HPDE6-E6E7 (cell line): ENCODE results near the gene DDB1.

ENCODE experiments used
- DNase-seq: peaks from one replicate; pipeline ENCODE4 v3.0.0; 2011; ENCODE audit warnings: missing footprints; ENCODE audit errors: extremely low spot score

The DDB1 gene

DNA sequence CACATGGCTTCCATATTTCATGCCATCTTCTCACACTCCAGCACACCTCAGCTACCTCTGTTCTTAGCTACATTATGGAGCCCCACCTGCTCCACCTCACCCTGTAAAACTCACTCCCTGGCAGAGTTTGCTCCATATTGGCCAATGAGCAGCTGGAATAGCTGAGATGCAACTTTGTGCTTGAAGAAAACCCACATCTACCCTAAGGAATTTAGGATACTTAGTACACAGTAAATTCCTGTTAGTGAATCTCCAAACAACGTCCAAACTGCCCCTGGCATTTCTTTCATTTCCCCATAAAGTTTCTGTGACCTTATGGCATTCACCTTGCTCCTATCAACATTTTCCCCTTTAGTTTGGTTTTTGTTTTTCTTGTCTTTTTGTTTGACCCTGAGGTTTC is 35.6 kb downstream of the DDB1 start:
- no peak for DNase-seq

DNA sequence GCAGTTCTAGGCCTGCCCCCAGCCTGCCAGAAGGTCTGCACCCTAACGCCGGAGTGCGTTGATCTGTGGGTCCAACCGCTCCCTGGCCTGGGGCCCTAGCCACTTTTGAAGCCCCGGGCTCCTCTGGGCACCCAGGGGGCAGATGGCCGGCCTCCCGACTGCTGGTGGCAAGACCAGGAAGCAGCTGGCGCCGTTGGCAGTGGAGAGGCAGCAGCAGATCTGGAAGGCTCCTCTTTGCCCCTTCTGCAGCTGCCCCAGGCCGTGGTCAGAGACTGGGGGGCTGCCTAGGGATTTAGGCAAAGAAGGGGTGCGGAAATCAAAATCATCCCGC is 37.3 kb downstream of the DDB1 start:
- DNase-seq: no peak

- peak; percentile 56 for DNase-seq
Observed at GRCh38 chr11:61294717-61295595, 37.9 kb downstream of the DDB1 start, which contains the start of gene VWCE. VWCE (minus strand) TSS chr11:61295316; CDS start chr11:61295037, 279 bp downstream.

- peak; percentile 36 for DNase-seq
Observed at GRCh38 chr11:61293867-61294716, 38.8 kb downstream of the DDB1 start.

DNA sequence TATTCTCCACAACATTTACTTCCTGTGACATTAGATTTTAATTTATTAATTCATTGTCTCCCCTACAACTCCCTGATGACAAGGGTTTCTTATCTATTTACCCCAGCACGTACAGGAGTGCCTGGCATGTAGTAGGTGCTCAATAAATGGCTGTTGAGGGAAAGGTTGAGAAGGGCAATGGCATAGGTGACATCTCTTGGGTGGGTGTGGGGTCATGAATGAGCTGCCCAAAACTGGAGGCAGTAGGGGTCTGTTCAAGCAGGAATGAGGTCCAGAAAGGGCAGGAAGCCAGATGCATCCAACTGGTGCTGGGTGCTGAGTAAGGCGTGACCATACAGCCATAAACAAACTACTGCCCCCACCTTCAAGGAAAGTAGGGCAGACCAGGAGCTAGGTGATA is 40.5 kb downstream of the DDB1 start:
- no peak for DNase-seq

DNA sequence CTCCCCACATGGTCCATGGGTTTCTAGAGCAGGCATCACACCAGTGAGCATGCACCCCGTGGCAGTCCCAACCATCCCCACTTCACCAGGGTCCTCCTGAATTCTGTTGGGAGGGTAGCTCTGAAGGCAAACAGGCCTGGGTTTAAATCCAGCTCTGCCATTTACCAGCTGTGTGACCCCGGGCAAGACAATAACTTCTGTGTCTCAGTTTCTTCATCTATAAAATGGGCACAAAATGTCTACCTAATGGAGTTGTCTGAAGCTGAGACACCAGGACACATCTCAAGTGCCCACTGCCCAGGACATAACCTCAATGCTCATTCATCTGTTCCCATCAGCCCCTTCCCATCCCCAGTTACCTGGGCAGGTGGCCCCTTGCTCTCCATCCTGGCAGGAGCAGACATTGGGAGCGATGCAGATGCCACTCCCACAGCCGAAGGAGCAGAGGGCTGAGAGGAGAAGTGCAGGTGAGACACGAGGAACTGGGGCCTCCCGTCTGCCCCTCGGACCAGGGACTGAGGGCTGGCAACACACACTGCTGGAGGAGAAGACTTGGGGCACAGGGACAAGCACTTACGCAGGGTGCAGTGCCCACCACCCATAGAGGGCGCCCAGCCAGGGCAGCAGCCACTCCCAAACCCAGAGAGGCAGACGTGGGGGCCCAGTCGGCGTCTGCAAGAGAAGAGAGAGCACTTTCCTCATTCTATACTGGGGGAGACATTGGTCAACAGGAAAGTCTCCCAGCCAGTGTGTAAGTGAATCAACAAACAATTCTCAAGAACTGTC is 41.8 kb downstream of the DDB1 start:
- no peak for DNase-seq

GRCh38 chr11:61287338-61287977 is 45.4 kb downstream of the DDB1 start:
- no peak for DNase-seq

DNA sequence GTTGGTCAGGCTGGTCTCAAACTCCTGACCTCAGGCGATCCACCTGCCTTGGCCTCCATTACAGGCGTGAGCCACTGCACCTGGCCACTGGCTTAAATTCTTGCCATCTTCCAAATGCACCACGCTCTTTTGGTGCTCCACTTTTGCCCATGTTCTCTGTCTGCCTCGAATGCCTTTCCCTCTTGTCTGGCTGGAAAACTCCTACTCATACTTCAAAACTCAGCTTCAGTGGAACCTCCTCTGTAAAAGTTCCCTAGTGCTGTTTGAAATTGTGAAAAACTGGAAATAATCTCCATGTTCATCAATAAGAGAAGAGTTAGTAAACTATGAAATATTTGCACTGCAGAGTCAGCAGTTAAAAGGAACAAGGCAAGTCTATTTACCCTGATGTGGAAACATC is 49.3 kb downstream of the DDB1 start:
- no peak for DNase-seq

DNA sequence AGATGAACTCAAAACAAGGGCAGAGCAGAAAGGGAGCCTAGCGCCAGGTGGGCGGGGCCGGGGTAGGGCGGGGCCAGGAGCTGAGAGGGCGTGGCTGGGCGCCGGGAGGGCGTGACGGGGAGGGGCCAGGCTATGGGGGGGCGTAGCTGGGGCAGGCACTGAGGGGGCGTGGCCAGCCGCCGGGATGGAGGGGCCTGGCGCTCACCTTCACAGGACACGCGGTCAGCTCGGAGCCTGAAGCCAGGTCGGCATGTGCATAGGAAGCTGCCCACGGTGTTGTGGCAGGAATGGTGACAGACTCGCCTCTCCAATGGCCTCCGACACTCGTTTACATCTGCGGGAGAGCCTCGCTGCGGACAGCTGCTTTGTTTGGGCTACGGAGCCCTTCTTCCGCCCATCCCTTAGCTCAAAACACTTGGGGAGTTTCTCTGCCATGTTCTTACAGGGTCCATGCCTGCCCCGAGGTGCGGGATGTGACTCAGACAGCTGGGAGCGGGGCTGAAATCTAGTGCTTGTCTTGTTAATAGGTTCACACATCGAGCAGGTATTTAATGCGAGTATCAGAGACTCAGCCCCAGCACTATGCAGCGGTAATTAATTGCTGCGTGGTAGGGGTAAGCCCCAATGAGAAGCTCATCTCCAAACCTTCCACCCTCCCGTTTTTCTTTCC is 51.2 kb downstream of the DDB1 start:
- peak; percentile 53 for DNase-seq

DNA sequence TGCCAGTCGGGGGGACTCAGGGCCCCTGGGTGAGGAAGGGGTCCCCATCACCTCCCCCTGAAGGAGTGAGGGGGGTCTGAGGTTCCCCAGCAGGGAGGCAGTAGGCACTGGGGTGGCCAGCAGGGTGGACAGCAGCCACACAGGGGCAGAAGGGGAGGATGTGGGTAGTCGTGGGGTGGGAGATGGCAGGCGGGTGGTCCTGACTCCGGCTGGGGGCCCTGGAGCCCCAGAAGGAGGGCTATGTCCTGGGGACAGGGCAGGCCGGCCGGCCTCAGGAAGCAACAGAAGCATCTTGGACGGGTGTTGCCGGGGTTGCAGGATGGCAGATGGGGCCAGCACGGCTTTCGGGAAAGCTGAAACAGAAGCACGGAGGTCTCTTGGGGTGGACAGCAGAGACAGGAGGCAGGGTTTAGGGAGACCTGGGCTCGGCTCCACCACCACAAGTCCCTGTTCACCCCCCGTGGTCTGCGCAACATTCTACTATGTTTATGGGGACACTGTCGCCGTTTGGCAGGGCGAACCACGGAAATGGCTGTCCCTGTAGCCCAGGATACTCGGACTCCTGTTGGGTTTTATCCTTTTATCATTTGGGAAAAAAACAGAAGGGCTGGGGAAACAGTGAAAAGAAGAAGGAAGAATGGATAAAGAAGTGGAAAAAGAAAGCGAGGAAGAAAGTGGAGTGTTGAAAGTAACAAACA is 51.9 kb downstream of the DDB1 start:
- DNase-seq: no peak

DNA sequence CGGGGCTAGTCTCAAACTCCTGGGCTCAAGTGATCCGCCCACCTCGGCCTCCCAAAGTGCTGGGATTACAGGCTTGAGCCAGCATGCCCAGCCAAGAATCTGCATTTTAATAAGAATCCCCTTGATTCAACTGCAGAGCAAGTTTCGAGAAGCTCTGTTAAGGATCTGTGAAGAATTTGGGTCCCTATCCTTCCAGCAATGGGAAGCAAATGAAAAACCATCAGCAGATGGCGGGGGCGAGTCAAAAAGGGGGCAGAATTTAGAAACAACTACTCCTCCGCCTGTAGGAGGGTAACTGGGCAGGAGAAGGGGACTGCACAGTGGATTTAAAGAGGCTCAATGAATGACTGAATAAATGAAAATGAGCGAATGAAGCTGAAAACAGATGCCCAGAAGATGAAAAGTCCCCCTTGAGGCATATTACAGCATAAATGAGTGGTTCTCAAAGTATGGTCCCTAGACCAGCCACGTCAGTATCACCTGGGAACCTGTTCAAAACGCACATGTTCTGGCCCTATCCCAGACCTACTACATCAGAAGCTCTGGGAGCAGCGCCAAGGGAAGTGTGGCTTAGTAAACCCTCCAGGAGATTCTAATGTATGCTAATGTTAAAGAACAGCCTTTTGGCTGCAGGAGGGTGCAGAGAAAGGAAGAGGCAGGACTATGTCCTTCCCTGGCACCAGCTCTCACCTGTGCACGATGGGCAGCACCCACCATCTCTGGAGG is 52.8 kb downstream of the DDB1 start:
- peak; percentile 41 for DNase-seq

- DNase-seq: no peak
Observed at GRCh38 chr11:61278001-61278470, 54.9 kb downstream of the DDB1 start.

DNA sequence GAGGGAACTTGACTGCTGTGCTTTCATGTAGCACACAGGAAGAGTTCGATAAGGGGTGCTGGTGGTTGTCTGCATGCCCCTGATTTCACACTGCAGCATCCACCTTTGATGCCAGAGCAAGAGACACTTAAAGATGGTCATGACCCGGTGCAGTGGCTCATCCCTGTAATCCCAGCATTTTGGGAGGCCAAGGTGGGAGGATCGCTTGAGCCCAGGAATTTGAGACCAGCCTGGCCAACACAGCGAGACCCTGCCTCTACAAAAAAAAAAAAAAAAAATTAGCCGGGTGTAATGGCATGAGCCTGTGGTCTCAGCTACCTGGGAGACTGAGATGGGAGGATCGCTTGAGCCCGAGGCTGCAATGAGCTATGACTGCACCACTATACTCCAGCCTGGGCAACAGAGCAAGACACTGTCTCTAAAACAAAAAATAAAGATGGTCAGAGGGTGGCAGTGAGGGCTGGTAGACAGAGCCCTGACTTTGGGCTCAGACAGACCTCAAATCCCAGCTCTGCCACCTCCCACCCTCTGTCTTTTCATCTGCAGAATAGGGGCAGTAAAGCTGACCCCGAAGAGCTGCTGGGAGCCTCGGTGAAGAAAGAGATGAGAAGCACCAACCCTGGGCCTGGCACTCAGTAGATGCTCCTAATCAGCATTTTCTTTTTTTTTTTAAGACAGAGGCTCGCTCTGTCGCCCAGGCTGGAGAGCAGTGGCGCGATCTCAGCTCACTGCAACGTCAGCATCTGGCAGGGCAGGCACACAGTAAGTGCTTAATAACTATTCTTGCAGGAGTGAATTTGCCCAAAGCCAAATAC is 55.5 kb downstream of the DDB1 start:
- DNase-seq: no peak

DNA sequence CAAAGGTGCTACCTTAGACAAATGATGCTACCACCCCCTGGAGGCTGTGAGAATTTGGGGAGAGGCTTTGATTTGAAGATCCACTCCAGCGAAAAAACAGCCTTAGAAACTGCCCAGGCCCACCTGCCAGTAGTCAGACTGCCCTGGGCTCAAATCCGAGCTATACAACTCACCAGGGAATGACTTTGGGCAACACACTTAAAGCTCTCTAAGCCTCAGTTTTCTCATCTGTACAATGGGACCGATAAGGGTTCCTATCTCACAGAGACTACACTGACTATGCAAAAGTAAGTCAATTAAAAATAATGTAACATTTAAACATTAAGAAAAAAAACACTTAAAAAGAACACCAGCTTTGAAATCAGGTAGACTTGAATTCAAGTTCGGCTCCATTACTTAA is 57.7 kb downstream of the DDB1 start:
- DNase-seq: no peak

DNA sequence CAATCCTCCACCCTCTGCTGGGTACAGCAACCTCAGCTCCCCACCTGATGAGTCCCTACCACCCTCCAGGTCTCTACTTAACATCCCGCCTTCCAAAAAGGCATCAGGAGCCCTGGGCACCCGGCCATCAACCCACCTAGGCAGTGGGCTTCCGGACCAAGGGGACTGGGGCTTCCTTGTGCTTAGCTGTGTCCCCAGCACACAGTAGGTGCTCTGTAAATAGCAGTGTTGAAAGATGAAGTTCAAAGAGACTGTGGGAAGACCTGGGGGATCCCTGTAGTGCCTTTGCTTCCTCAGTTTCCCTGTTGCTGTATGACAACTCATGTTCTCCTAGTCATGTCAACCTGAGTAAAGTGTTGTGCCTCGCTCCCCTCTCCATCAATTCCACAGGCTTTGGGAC is 58.8 kb downstream of the DDB1 start:
- DNase-seq: no peak

- peak; percentile 49 for DNase-seq
Observed at GRCh38 chr11:61273178-61274078, 59.5 kb downstream of the DDB1 start.

DNA sequence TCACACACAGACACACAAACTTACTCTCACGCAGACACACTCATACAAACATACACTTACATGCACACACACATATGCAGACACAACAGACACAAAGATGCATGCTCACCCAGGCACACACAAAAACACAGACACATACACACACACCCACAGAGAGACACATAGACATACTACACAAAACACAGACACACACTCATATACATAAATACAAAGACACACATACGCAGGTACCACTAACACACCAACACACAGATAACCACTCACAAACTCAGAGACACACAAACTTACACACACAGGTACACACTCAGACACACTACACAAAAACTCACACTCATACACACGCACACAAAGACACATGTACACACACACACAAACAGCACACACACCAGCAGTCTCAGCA is 60.2 kb downstream of the DDB1 start:
- no peak for DNase-seq
